GM19372 (cell line): ENCODE results near the gene TMPRSS3.

Experiments used
- ATAC-seq: cut with Tn5 transposase; IDR thresholded peaks from one replicate; pipeline ENCODE4 v1.9.1; 2021; ENCODE audit warnings: mild to moderate bottlenecking, low read depth, moderate library complexity; ENCODE audit not compliant: unreplicated experiment

The TMPRSS3 gene

DNA sequence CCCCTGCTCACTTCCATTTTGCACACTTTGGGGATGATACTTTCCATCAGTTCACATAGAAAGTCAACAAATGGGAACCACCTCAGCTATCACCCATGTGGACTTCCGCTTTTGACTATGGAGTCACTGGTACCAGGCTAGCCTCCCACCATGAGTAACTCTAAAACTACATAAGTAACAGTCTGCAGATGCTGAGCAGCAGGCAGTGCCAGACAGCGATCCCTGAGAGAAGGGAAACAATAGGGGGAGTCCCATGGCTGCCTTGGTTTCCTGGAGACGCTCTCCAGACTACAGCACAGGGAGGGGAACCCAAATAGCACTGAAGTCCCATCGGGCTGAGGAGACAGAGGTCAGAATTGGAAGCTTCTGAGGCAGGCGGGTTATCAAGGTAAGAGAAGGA lies 42.2 kb downstream of the TMPRSS3 start:
- ATAC-seq = no peak

DNA sequence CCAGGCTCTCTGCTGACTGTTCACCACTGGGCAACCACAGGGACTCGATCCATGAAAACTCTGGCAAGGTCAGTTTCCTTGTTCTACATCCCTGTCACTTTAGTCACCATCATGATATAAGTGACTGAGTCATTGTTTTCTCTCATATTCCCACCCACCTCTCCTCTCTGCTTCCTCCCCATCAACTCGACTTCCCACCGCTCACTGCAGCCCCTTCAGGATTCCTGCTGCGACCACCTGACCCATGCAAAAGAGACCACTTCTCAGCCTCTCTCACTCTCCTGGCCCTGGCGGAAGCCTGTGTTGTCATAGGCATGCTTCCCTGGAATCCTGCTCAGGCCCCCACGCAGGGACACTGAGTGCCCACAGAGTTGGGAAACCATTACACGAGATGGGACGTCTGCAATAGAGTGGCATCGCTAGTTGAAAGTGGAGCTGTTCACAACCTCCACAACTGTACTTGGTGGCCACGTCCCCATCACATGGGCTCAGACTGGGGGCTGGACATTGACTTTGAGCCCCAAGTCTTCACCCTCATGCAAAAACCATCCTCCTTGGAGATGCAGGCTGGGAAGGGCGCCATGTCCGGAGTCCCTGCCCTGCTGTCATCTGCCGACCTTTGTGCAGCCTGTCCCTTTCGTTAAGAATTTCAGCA lies 43.3 kb downstream of the TMPRSS3 start:
- ATAC-seq = no peak

DNA sequence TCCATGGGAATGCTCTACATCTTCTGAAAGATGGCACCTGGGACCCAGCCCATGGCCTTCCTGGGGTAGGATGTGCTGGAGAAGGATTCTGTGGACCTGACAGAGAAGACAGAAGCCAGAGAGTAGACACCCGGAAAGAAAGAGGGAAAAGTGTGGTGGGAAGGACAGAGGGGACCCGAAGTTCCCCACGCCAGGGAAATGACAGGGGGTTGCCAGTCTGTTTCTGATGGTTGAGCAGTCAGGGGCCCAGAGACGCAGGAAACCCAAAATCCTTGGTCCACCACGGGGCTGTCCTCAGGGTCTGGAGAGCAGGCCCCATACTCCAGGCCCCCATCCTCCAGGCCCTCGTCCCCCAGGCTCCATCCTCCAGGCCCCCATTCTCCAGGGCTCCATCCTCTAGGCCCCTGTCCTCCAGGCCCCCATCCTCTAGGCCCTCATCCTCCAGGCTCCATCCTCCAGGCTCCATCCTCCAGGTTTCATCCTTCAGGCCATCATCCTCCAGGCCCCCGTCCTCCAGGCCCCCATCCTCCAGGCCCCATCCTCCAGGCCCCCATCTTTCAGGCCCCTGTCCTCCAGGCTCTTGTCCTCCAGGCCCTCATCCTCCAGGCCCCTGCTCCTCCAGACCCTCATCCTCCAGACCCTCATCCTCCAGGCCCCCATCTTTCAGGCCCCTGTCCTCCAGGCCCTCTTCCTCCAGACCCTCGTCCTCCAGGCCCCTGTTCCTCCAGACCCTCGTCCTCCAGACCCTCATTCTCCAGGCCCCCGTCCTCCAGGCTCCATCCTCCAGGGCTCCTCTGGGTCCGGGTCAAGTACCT lies 44.0 kb downstream of the TMPRSS3 start:
- ATAC-seq = no peak

DNA sequence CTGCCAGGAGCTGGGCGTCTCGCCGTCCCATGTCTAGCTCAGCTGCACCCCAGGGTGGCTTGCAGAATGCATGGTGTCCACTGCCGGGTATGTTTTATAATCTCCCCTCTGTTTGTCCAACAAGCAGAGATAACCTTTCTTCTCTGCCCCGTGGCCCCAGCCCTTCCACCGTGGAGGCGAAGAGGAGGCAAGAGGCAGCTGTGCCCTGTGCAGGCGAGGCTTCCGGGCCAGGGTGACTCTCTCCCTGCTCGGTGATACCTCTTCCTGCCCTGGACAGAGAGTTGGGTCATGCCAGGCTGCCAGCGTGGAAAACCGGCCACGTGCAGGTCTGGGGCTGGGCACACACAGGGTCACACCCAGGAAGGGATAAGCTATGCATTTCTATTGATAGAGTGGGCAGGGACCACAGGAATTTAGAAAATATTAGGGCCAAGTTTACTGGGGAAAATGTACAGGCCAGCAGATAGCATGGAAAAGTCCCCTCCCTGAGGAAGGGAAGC lies 44.9 kb downstream of the TMPRSS3 start, which contains the start of gene TFF2:
Gene TFF2, minus strand, starts transcription at position 68 of the 500 bp plus-strand sequence. Its CDS starts 37 bp downstream, at position 31.
- ATAC-seq = no peak

DNA sequence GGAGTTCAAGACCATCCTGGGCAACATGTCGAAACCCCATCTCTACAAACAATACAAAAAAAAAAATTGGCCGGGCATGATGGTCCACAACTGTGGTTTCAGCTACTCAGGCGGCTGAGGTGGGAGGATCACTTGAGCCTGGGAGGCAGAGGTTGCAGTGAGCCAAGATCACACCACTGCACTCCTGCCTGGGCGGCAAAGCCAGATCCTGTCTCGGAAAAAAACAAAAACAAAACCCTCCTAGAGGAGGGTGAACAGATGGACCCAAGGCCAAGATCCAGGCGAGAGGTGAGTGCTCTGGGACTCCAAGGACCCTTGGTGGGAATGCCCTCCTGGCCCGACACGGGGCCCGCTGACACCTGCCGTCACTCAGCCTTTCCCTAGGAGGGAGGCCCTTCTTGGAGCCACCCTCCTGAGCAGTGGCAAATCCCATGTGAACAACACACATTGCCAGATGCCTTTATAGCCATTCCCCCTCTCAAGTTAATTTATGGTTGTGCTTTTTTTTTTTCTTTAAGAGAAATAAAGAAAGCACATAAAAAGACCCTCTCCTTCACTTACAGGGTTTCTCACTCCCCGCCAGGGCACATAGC lies 45.4 kb downstream of the TMPRSS3 start:
- no peak for ATAC-seq

DNA sequence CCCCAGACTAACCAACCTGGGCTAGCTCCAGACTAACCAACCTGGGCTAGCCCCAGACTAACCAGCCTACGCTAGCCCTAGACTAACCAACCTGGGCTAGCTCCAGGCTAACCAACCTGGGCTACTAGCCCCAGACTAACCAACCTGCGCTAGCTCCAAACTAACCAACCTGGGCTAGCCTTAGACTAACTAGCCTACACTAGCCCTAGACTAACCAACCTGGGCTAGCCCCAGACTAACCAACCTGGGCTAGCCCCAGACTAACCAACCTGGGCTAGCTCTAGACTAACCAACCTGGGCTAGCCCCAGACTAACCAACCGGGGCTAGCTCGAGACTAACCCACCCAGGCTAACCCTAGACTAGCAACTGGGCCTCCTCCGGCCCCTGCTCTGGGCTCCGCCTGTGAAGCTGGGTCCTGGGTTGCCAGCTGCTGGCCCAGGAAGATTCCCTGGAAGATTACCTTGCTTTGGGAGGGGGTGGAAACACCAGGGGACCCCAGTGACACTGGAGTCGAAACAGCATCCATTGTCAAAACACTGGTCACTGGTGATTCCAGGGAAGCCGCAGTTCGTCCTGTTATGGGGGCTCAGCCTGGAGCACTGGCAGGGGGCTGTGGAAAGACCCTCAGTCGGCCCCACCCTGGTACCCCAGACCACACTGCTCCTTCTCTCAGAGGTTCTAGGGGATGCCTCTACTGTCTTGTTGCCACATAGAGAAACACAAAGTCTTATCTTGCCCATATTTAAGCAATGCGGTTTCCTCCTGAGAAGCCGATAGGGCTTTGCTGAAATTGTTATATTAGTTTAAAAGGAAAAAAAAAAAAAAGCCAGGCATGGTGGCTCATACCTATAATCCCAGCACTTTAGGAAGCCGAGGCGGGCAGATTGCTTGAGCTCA lies 46.2 kb downstream of the TMPRSS3 start:
- ATAC-seq = no peak

DNA sequence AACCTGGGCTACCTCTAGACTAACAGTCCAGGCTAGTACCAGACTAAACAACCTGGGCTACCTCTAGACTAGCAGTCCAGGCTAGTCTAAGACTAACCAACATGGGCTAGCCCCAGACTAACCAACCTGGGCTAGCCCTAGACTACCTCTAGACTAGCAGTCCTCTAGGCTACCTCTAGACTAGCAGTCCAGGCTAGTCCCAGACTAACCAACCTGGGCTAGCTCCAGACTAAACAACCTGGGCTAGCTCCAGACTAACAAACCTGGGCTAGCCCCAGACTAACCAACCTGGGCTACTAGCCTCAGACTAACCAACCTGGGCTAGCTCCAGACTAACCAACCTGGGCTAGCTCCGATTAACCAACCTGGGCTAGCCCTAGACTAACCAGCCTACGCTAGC lies 47.1 kb downstream of the TMPRSS3 start:
- no peak for ATAC-seq

DNA sequence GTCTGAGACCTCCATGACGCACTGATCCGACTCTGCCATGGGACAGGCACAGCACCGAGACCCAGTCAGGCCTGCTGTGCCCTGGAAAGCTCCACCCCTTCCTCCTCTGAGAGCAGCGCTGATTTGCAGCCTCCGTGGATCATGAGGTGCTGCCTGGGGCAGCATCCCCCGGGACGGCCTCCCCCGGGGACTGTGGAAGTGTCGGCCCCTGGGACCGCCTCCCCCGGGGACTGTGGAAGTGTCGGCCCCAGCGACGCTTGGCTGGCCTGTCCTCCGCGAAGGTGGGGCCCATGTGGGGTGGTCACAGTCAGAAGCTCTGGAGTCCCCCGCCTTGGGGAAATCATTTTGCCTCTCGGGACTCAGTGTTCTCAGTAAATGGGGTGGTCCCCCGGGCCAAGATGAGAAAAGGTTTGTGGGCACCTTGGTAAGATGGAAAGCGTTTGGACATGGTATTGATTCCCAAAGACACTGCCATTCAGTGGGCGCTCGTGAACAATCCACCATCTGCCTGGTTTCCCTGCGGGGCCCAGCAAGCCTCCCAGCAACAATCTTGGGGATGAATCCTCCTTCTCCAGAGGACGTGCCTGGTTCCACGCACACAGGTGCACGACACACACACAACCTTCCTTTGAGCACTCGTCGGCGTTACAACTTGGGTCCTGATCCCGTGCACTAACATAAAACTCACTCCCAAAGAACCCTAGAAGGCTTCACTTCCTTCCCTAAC lies 48.1 kb downstream of the TMPRSS3 start:
- no peak for ATAC-seq

DNA sequence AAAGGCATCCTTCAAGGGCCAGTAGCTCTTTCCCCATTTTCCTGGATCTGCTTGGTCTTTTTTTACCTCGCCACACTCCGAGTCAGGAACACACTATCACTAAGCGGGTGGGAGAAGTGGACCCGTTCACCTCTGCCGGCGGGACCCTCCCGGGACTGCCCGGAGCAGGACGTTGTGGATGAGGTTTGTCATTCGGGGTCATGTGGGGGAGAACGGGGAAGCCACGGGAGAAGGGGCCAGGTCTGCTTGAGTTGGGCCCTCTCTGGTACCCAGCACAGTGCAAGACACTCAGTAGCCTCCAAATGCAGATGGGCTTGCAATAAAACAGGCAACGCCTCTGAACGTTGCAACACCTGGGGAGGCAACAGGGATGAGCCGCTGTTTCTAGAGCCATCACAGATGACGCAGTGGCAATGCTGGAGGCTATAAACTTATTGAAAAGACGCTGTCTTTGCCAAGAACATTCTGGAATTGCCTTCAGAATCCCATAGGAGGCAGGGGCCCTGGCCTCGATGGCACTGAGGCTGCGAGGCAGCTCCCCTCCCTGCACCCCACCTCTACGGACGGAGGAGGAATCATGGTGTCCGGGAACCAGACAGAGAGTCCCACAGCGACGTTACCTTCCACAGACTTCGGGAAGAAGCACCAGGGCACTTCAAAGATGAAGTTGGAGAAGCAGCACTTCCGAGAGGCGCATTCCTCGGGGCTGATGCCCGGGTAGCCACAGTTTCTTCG lies 48.8 kb downstream of the TMPRSS3 start:
- no peak for ATAC-seq

DNA sequence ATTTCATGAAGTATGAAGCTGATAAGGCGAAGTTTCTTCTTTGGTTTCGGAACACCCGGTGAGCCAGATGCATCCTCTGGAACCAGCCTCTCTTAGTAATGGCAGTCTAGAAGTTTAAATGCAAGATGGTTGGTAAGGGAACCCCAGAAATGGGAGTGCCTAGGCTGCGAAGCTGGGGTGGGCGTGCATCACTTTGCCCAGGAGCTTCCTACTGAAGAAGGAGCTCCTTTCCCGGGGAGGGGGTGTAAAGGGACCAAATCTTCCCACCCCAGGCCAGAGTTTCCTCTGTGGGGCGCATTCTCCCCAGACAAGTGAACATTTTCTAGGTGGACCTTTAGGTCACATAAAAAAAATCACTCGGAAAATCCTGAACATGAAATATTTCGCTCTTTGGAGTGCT lies 49.4 kb downstream of the TMPRSS3 start:
- ATAC-seq = no peak

DNA sequence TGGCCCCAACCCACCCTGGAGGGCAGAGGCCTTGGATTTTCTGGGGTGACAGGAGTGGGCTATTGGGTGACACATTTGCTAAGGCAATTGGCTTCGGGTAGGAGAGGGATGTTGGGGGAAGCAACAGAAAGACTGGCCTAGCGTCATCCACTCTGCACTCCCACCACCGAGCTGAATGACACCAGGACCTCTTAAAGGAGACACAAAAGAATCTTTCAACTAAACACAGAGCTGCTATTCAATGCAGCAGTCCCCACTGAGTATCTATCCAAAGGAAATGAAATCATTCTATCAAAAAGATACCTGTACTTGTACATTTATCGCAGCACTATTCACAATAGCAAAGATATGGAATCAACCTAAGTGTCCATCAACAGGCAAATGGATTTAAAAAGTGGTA lies 51.2 kb downstream of the TMPRSS3 start:
- no peak for ATAC-seq

DNA sequence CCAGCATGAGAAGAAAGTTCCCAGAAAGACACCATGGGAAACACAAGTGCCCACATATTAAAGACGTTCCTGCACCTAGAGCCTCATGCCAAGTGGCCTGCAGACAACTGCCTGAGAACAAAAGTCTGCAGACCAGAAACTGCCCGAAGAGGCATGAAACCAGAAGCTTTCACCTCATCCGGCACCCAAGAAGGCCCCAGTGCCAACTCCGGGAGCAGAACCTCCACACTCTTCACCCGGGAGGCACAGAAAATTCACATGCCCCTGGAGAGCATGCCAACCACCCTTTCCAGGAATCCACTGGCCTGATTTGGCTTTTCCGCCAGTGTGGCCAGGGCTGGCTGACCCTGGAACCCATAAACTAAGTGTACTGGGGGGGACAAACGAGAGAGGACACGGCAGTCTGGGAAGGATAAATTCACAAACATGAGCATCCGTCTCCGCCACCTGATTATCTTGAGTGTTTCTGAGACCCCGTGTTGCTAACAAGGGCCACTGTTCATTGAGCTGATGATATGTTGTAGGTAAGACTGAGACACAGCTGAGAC lies 51.8 kb downstream of the TMPRSS3 start:
- no peak for ATAC-seq

DNA sequence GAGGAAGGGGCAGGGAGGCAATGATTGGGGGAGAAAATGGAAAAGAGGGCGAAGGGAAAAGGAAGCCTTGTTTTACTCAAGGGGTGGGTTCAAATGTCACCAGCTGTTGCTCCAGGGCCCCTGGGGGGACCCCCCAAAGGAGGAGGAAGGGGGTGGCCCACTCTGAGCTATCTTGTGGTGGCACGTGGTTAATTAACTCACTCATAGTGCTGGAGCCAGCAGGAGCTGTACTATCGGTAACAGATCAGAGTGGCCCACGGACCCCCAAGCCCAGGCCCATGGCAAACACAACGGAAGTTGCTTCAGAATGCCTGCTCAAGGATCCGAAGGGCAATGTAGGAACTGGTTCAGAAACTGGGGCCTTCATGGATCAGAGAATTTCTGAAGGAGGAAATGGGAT lies 52.3 kb downstream of the TMPRSS3 start:
- ATAC-seq = no peak

DNA sequence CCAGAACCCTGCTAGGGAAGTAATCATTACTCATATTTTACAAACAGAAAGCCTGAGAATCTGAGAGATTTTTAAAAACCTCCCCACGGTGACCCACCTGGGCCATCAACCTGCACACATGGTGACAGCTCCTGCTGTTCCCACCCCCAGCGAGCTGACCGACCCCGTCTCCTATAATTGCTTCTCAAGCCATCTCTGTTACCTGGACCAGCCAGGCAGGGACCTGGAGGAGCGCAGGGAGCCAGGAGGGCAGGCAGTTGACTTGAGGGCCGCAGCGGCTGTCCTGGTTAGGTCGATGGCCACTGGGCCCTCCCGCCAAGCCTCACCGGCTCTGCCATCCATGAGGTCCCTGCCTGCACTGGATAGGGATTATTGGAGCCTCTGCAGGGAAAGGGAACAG lies 52.8 kb downstream of the TMPRSS3 start:
- ATAC-seq = no peak

DNA sequence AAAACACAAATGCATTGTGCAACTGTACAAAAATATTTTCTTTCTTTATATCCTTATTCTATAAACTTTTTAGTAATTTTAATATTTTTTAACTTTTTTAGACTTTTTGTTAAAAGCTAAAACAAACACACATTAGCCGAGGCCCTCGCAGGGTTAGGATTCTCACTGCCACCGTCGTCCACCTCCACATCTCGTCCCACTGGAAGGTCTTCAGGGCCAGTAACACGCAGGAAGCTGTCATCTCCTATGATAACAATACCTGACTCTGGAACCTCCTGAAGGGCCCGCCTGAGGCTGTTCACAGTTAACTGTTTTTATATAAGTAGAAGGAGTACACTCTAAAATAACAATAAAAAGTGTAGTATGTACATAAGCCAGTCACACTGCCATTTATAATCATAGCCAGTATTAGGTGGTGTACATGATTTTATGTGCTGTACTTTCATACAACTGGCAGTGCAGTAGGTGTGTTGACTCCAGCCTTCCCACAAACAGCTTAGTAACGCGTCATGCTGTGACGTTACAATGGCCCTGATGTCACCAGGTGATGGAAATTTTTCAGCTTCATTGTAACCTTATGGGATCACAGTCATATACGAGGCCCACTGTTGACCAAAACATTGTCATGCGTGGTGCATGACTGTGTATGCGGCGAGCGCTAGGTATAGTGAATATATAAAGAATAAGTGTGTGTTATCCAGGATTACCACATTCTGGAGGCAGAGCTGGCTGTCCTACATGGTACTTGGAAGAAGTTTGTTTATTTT lies 53.9 kb downstream of the TMPRSS3 start:
- no peak for ATAC-seq

DNA sequence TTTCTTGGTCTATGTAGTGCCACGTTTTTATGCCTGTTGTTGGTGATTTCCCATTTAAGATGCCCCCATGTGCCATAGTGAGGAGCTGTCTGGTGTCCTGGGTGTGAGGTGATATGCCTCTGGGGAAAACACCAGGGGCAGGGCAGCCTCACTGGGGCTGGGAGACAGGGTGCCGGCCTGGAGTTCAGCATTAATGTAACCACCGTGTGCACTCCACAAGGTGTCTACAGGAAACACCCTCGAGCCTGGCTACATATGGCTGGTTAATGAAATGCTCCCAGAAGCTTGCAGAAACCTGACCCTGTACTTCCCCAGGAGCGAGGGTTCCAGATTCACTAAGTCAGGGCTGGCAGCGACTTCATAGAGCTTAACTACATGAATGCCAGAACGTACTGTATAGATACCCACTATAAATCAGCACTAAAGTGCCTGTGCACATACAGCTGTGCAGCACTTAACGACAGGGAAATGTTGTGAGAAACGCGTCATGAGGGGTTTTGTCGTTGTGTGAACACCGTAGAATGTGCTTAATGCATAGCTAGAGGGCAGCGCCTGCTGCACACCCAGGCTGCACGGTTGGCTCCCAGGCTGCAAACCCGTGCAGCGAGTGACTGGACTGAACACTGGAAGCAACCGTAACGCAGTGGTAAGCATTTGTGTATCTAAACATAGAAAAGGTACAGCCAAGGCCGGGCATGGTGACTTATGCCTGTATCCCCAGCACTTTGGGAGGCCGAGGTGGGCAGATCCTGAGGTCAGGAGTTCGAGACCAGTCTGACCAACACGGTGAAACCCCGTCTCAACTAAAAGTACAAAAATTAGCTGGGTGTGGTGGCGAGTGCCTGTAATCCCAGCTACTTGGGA lies 55.4 kb downstream of the TMPRSS3 start:
- ATAC-seq = no peak
